PC-3 (cell line): ENCODE data around the gene SPARCL1.

Experiments
- CTCF ChIP-seq: fragments of 300-600 bp; sonication (generic); conservative IDR thresholded peaks from 2 replicates; pipeline ENCODE4 v1.5.1; 2017; ENCODE audit warnings: antibody characterized with exemption, low read depth, mild to moderate bottlenecking, low read length
- EZH2phosphoT487 ChIP-seq: fragments of 300-600 bp; sonication (generic); IDR thresholded peaks from 2 replicates; pipeline ENCODE4 v1.6.1; 2018; ENCODE audit warnings: mild to moderate bottlenecking, antibody characterized with exemption, low read length, borderline replicate concordance

DNA sequence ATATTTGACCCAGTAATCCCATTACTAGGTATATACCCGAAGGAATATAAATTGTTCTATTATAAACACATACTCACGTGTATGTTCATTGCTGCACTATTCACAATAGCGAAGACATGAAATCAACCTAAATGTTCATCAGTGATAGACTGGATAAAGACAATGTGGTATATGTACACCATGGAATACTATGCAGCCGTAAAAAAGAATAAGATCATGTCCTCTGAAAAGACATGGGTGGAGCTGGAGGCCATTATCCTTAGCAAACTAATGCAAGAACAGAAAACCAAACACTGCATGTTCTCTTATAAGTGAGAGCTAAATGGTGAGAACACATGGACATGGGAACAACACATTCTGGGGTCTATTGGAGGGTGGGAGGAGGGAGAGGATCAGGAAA lies 70.3 kb downstream of the SPARCL1 start:
- no peak for TF ChIP-seq CTCF
- TF ChIP-seq EZH2phosphoT487: no peak
